ENCODE measurements around the gene ANKRD55. TPM values are rescaled to one million over a fixed set of nuclear protein-coding genes. Genes with fewer than 3 reads are reported as not detected.
"Not testable (repeated sequence)": the region's sequence is repeated elsewhere in the genome, so short reads cannot be mapped to it uniquely, and the experiment has no call there.

ANKRD55 gene
- total RNA-seq, 4 donors from 2014 or later, result 0.66 TPM; not detected in 3

DNA sequence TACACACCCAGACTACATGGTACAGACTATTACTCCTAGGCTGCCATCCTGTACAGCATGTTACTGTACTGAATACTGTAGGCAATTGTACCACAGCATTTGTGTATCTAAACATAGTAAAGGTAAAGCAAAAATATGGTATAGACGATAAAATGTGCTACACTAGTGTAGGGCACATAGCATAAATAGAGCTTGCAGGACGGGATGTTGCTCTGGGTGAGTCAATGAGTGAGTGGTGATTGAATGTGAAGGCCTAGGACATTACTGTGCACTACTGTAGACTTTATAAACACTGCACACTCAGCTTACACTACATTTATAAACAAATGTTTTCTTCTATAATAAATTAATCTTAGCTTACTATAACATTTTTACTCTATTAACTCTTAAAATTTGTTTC is 25.6 kb downstream of the ANKRD55 start:
- no peak for DNase-seq (ENCODE audit: extremely low spot score)
- no peak overlapping the region for H3K4me3 ChIP-seq
- H3K36me3 ChIP-seq, result no peaks in the 10 kb centered on the region
- TF ChIP-seq, protein P1, sequence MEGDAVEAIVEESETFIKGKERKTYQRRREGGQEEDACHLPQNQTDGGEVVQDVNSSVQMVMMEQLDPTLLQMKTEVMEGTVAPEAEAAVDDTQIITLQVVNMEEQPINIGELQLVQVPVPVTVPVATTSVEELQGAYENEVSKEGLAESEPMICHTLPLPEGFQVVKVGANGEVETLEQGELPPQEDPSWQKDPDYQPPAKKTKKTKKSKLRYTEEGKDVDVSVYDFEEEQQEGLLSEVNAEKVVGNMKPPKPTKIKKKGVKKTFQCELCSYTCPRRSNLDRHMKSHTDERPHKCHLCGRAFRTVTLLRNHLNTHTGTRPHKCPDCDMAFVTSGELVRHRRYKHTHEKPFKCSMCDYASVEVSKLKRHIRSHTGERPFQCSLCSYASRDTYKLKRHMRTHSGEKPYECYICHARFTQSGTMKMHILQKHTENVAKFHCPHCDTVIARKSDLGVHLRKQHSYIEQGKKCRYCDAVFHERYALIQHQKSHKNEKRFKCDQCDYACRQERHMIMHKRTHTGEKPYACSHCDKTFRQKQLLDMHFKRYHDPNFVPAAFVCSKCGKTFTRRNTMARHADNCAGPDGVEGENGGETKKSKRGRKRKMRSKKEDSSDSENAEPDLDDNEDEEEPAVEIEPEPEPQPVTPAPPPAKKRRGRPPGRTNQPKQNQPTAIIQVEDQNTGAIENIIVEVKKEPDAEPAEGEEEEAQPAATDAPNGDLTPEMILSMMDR (IDR thresholded peaks at IDR 0.05), result no peak
- TF ChIP-seq POLR2A (IDR thresholded peaks at IDR 0.05; ENCODE audit: low read depth) (no peak), POLR2AphosphoS5 (IDR thresholded peaks at IDR 0.05) (no peak), EP300 (IDR thresholded peaks at IDR 0.05) (no peak)
- H3K27ac ChIP-seq (replicated peaks in 1 of 4), result no peak overlapping the region
- peaks cover 0 to 15% (median 7%) of the 10 kb centered on the region in 4 donors for H3K4me1 ChIP-seq
- H3K27me3 ChIP-seq, result no peaks in the 10 kb centered on the region
- 64% methylated on average over 2 of the region's 2 CpGs for WGBS
- H3K9me3 ChIP-seq, result no peaks in the 10 kb centered on the region
- intact Hi-C loops (cut with DNase I), result no loop called here

DNA sequence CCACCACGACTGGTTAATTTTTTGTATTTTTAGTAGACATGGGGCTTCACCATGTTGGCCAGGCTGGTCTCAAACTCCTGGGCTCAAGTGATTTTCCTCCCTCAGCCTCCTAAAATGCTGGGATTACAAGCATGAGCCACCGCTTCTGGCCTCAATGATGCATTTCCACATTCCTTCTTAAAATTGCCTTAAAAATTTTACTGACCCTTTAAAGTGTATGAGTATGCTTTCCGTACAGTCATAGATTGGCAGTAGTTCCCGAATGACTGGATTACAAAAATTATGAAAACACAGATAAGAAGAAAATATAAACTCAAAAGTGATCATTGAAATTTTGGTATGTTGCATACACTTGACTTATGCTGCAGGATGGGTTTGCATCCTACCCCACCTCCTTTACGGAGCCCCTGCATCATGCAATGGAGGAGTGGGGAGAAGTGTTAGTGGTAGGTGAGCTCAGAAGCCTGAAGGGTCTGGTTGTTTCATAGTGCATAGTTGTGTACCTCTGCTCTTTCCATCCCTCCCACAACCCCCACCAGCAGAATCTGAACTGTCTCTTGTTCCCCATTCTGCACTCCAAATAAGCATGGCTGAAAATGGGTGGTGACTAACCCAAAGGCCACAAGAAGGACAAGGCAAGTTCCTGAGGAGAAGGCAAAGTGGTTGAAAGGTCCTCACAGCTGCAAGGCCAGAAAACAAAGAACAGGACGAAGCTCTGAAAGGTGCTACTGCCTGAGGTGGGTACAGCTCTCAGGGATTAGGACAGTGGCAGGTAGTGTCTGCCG is 26.8 kb downstream of the ANKRD55 start:
- Histone ChIP-seq H3K4me3 (no peak overlapping the region), H3K9me3 (no peaks in the 10 kb centered on the region), H3K27ac (replicated peaks in 1 of 4) (no peak overlapping the region), H3K4me1 (peaks cover 0 to 6% (median 4%) of the 10 kb centered on the region in 4 donors), H3K36me3 (no peaks in the 10 kb centered on the region), H3K27me3 (no peaks in the 10 kb centered on the region)
- intact Hi-C loops (cut with DNase I), result no loop called here
- no peak for DNase-seq (ENCODE audit: extremely low spot score)
- 96% methylated on average over 7 of the region's 7 CpGs for WGBS
- TF ChIP-seq EP300 (IDR thresholded peaks at IDR 0.05) (no peak), POLR2AphosphoS5 (IDR thresholded peaks at IDR 0.05) (no peak), POLR2A (IDR thresholded peaks at IDR 0.05; ENCODE audit: low read depth) (no peak)
- TF ChIP-seq, protein P1 (IDR thresholded peaks at IDR 0.05), result no peak

DNA sequence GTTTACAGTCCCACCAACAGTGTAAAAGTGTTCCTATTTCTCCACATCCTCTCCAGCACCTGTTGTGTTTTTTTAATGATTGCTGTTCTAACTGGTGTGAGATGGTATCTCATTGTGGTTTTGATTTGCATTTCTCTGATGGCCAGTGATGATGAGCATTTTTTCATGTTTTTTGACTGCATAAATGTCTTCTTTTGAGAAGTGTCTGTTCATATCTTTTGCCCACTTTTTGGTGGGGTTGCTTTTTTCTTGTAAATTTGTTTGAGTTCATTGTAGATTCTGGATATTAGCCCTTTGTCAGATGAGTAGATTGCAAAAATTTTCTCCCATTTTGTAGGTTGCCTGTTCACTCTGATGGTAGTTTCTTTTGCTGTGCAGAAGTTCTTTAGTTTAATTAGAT is 29.2 kb downstream of the ANKRD55 start:
- H3K9me3 ChIP-seq; H3K4me1 ChIP-seq; DNase-seq (ENCODE audit: extremely low spot score); H3K27ac ChIP-seq (replicated peaks in 1 of 4); H3K27me3 ChIP-seq; H3K4me3 ChIP-seq; H3K36me3 ChIP-seq: not testable (repeated sequence)
- intact Hi-C loops (cut with DNase I), result loop anchor here (5.0 kb wide), 2 partner anchors 222 to 272 kb away; no protein-coding TSS in a partner anchor

DNA sequence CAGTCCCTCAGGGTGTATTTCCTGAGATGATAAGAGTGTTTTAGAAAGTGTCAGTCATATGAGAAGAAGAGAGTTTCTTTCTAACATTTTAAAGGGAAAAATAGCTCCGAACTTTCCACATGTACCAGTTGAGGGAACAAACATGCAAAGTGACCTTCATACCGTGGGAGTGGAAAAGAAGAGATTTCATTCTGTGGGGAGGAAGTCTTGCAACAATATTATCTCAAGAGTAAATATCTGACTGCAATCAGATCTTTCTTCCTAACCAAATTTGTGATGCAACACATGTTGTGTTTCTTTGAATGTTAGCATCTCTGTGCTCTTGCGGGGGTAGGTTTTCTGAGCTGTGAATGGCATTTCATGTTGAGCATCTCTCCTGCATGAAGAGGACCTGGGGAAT is 30.6 kb downstream of the ANKRD55 start:
- Histone ChIP-seq H3K9me3 (no peaks in the 10 kb centered on the region), H3K36me3 (no peaks in the 10 kb centered on the region), H3K27me3 (no peaks in the 10 kb centered on the region), H3K4me3 (no peak overlapping the region), H3K4me1 (peaks cover 0 to 9% (median 2%) of the 10 kb centered on the region in 4 donors), H3K27ac (replicated peaks in 1 of 4) (no peak overlapping the region)
- no peak for TF ChIP-seq POLR2AphosphoS5 (IDR thresholded peaks at IDR 0.05)
- TF ChIP-seq, protein P1 (IDR thresholded peaks at IDR 0.05), result no peak
- TF ChIP-seq POLR2A (IDR thresholded peaks at IDR 0.05; ENCODE audit: low read depth), result no peak
- no peak for TF ChIP-seq EP300 (IDR thresholded peaks at IDR 0.05)
- intact Hi-C loops (cut with DNase I), result loop anchor here (5.0 kb wide), 2 partner anchors 220 to 270 kb away; no protein-coding TSS in a partner anchor
- no peak for DNase-seq (ENCODE audit: extremely low spot score)
- WGBS, result 64% methylated on average over 3 of the region's 3 CpGs

DNA sequence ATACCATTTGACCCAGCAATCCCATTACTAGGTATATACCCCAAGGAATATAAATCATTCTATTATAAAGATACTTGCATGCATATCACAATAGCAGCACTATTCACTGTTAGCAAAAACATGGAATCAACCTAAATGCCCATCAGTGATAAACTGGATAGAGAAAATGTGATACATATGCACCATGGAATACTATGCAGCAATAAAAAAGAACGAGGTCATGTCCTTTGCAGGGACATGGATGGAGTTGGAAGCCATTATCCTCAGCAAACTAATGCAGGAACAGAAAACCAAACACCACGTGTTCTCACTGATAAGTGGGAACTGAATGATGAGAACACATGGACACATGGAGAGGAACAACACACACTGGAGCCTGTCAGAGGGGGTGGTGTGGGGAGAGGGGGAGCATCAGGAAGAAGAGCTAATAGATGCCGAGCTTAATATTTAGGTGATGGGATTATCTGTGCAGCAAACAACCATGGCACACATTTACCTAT is 31.3 kb downstream of the ANKRD55 start:
- not testable (repeated sequence) for H3K4me1 ChIP-seq; H3K9me3 ChIP-seq; H3K36me3 ChIP-seq; H3K27ac ChIP-seq (replicated peaks in 1 of 4); H3K27me3 ChIP-seq; DNase-seq (ENCODE audit: extremely low spot score); H3K4me3 ChIP-seq
- intact Hi-C loops (cut with DNase I), result loop anchor here (5.0 kb wide), 2 partner anchors 220 to 270 kb away; no protein-coding TSS in a partner anchor
- WGBS, result 72% methylated on average over 3 of the region's 3 CpGs
